GM12872 (cell line): ENCODE data around the gene MTMR1.

Experiments
- CTCF ChIP-seq: IDR thresholded peaks from 3 replicates; pipeline ENCODE4 v1.5.1; 2011; ENCODE audit warnings: low read depth, mild to moderate bottlenecking, low read length, moderate library complexity; ENCODE audit not compliant: insufficient read depth

The MTMR1 gene

GRCh38 chrX:150690126-150690525 is 3.1 kb upstream of the MTMR1 start:
- no peak for TF ChIP-seq CTCF

GRCh38 chrX:150692296-150692695 is 900 bp upstream of the MTMR1 start:
- no peak for TF ChIP-seq CTCF

GRCh38 chrX:150693725-150694574 is 754 bp downstream of the MTMR1 start:
- TF ChIP-seq CTCF, result no peak

- TF ChIP-seq CTCF, result no peak
Measured at GRCh38 chrX:150694738-150695410, 1.7 kb downstream of the MTMR1 start.

- no peak for TF ChIP-seq CTCF
Measured at GRCh38 chrX:150696331-150696730, 3.1 kb downstream of the MTMR1 start.

- no peak for TF ChIP-seq CTCF
Measured at GRCh38 chrX:150696866-150697265, 3.7 kb downstream of the MTMR1 start.

- no peak for TF ChIP-seq CTCF
Measured at GRCh38 chrX:150697641-150698040, 4.4 kb downstream of the MTMR1 start.
